IMR-90 (cell line): ENCODE data around the gene TENM4. TPM values are rescaled to one million over a fixed set of nuclear protein-coding genes. Genes with fewer than 3 reads are reported as not detected.

Experiments
- ATAC-seq: fragments of 200-7000 bp; cut with Tn5 transposase; 2 replicates; pipeline ENCODE4 v1.9.1; 2020; ENCODE audit warnings: low read depth, mild to moderate bottlenecking, moderate library complexity
- BruUV-seq: library from RNA; stranded (reverse); fragments of 400-500 nt; replicated peaks from 2 replicates; lab custom pipeline; 2021; lab: Mats Ljungman, UMichigan
- CTCF ChIA-PET: fragments of 300-600 bp; formaldehyde crosslinking; extraction: SDS; loops from one replicate; lab custom pipeline; 2021; ENCODE audit warnings: antibody characterized with exemption; lab: Yijun Ruan, JAX
- POLR2A ChIA-PET: fragments of 300-600 bp; sonication (Branson Sonifier 250); formaldehyde crosslinking; loops from one replicate; lab custom pipeline; 2022; ENCODE audit warnings: antibody characterized with exemption; ENCODE audit not compliant: unreplicated experiment; lab: Charles Lee
- DNase-seq: peaks from one replicate; pipeline ENCODE4 v3.0.0; 2013
- H2AFZ ChIP-seq: replicated peaks from 2 replicates; pipeline ENCODE3; 2013; ENCODE audit warnings: low read length, mild to moderate bottlenecking; ENCODE audit not compliant: poor library complexity
- H2AK5ac ChIP-seq: 2 replicates; pipeline ENCODE4 v1.6.1; 2013; ENCODE audit warnings: low read depth, low read length, inconsistent platforms
- H2AK9ac ChIP-seq: replicated peaks from 2 replicates; pipeline ENCODE3; 2013; ENCODE audit warnings: mild to moderate bottlenecking, low read depth, low read length, moderate library complexity; ENCODE audit not compliant: poor library complexity
- H2BK120ac ChIP-seq: 2 replicates; pipeline ENCODE4 v1.6.1; 2013; ENCODE audit warnings: low read depth, low read length, inconsistent platforms
- H2BK15ac ChIP-seq: 3 replicates; pipeline ENCODE4 v1.6.1; 2013; ENCODE audit warnings: low read depth, low read length, inconsistent platforms
- H2BK20ac ChIP-seq: 2 replicates; pipeline ENCODE4 v1.6.1; 2013; ENCODE audit warnings: low read depth, mild to moderate bottlenecking, inconsistent platforms, low read length, moderate library complexity
- H2BK5ac ChIP-seq: 2 replicates; pipeline ENCODE4 v1.6.1; 2013; ENCODE audit warnings: mild to moderate bottlenecking, low read depth, low read length, inconsistent platforms; ENCODE audit not compliant: poor library complexity, severe bottlenecking
- H3K14ac ChIP-seq: replicated peaks from 2 replicates; pipeline ENCODE4 v1.6.1; 2013; ENCODE audit warnings: low read depth, low read length, inconsistent platforms
- H3K18ac ChIP-seq: 2 replicates; pipeline ENCODE4 v1.6.1; 2013; ENCODE audit warnings: low read depth, low read length, control low read depth
- H3K23ac ChIP-seq: 2 replicates; pipeline ENCODE4 v1.6.1; 2013; ENCODE audit warnings: low read depth, low read length, inconsistent platforms
- H3K27ac ChIP-seq: 2 replicates; pipeline ENCODE4 v1.5.1; 2013; ENCODE audit warnings: mild to moderate bottlenecking, control low read depth, low read length; ENCODE audit not compliant: insufficient read depth
- H3K27me3 ChIP-seq: 2 replicates; pipeline ENCODE4 v1.6.1; 2013; ENCODE audit warnings: low read length; ENCODE audit not compliant: control insufficient read depth, insufficient read depth
- H3K36me3 ChIP-seq: 2 replicates; pipeline ENCODE4 v1.6.1; 2013; ENCODE audit warnings: low read length, mixed read lengths; ENCODE audit not compliant: control insufficient read depth, insufficient read depth
- H3K4ac ChIP-seq: 2 replicates; pipeline ENCODE4 v1.6.1; 2013; ENCODE audit warnings: low read depth, low read length, inconsistent platforms
- H3K4me1 ChIP-seq: 2 replicates; pipeline ENCODE4 v1.6.1; 2013; ENCODE audit warnings: low read length, mixed read lengths; ENCODE audit not compliant: control insufficient read depth, insufficient read depth
- H3K4me2 ChIP-seq: 2 replicates; pipeline ENCODE4 v1.6.1; 2013; ENCODE audit warnings: low read depth, mild to moderate bottlenecking, control low read depth, low read length, moderate library complexity
- H3K4me3 ChIP-seq: 2 replicates; pipeline ENCODE4 v1.5.1; 2013; ENCODE audit warnings: low read depth, mild to moderate bottlenecking, control low read depth, low read length, moderate library complexity; ENCODE audit not compliant: insufficient read depth
- H3K56ac ChIP-seq: 2 replicates; pipeline ENCODE4 v1.6.1; 2013; ENCODE audit warnings: low read length, inconsistent platforms; ENCODE audit not compliant: insufficient read depth; ENCODE audit errors: extremely low read depth
- H3K79me1 ChIP-seq, 2 experiments: 2 replicates each; pipeline ENCODE4 v1.6.1; 2013; ENCODE audit warnings: low read length in 2 of 2, inconsistent platforms in 1 of 2, low read depth in 1 of 2
- H3K9ac ChIP-seq: 2 replicates; pipeline ENCODE4 v1.6.1; 2013; ENCODE audit warnings: low read depth, low read length, control low read depth
- H3K9me1 ChIP-seq: 2 replicates; pipeline ENCODE4 v1.6.1; 2013; ENCODE audit warnings: low read length, inconsistent platforms; ENCODE audit not compliant: insufficient read depth
- H3K9me3 ChIP-seq: 2 replicates; pipeline ENCODE4 v1.6.1; 2013; ENCODE audit warnings: low read length; ENCODE audit not compliant: control insufficient read depth, insufficient read depth
- H4K20me1 ChIP-seq: 2 replicates; pipeline ENCODE4 v1.6.1; 2013; ENCODE audit warnings: low read length, inconsistent platforms; ENCODE audit not compliant: insufficient read depth
- H4K5ac ChIP-seq: 2 replicates; pipeline ENCODE4 v1.6.1; 2013; ENCODE audit warnings: mild to moderate bottlenecking, low read depth, low read length, control low read depth
- H4K8ac ChIP-seq, 2 experiments: 2 replicates each; pipeline ENCODE4 v1.6.1; 2013; ENCODE audit warnings: low read depth in 2 of 2, low read length in 2 of 2, control low read depth in 1 of 2, inconsistent platforms in 1 of 2
- H4K91ac ChIP-seq: 2 replicates; pipeline ENCODE4 v1.6.1; 2013; ENCODE audit warnings: low read depth, low read length, inconsistent platforms; ENCODE audit not compliant: insufficient read depth
- CHD1 ChIP-seq: IDR thresholded peaks from 2 replicates; pipeline ENCODE4 v1.6.1; 2012; ENCODE audit warnings: low read depth, low read length, improper control_type of control experiment
- MAFK ChIP-seq: IDR thresholded peaks from 2 replicates; pipeline ENCODE4 v1.6.1; 2012; ENCODE audit warnings: low read depth, low read length, improper control_type of control experiment
- MXI1 ChIP-seq: IDR thresholded peaks from 2 replicates; pipeline ENCODE4 v1.6.1; 2012; ENCODE audit warnings: low read depth, mild to moderate bottlenecking, low read length, moderate library complexity, borderline replicate concordance
- NFE2L2 ChIP-seq: fragments of 150-350 bp; IDR thresholded peaks from 2 replicates; pipeline ENCODE4 v1.6.1; 2016; ENCODE audit warnings: low read depth, mild to moderate bottlenecking, low read length
- WGBS, 2 experiments: methylation state at CpG; one replicate each; pipeline versions ENCODE4 v1.1.5 to v1.1.7; 2013; ENCODE audit warnings: missing lambda C conversion rate in 2 of 2; ENCODE audit not compliant: insufficient read length in 1 of 2; ENCODE audit errors: extremely low coverage in 2 of 2; 5-methylcytosine and 5-hydroxymethylcytosine counted together
- dilution Hi-C: fragments of 300-500 bp; cut with HindIII; formaldehyde crosslinking; loops from one replicate; pipeline ENCODE4 v1.14.3; 2018; ENCODE audit warnings: low sequenced_read_pairs; ENCODE audit not compliant: unreplicated experiment
- in situ Hi-C: fragments of 300-500 bp; cut with MboI; formaldehyde crosslinking; loops from 3 replicates; pipeline ENCODE4 v1.14.3; 2019; ENCODE audit warnings: low sequenced_read_pairs, inconsistent platforms, mixed read lengths
- intact Hi-C: fragments of 100-400 bp; cut with micrococcal nuclease; formaldehyde crosslinking; loops from 2 replicates; pipeline ENCODE4 v1.10.0; 2022
- polyA plus RNA-seq, 3 experiments: library from polyadenylated mRNA; depleted of rRNA; stranded (reverse); fragments of >200 nt; gene quantifications; 2 replicates each; pipeline ENCODE4 v1.2.3, GENCODE V29; 2012; ENCODE audit warnings: low replicate concordance in 1 of 3
- total RNA-seq: library from RNA; depleted of rRNA; stranded (reverse); fragments of >200 nt; gene quantifications from 2 replicates; pipeline ENCODE4 v1.2.3, GENCODE V29; 2012
- TF ChIP-seq, protein P1 (sequence below): fragments of 150-350 bp; IDR thresholded peaks from 2 replicates; pipeline ENCODE4 v1.6.1; 2017; ENCODE audit warnings: mild to moderate bottlenecking, antibody characterized with exemption, low read length, low read depth
- TF ChIP-seq, protein P2 (sequence below): fragments of 150-350 bp; IDR thresholded peaks from 2 replicates; pipeline ENCODE4 v1.6.1; 2016; ENCODE audit warnings: low read depth, mild to moderate bottlenecking, low read length, moderate library complexity, borderline replicate concordance

The TENM4 gene
- total and polyA plus RNA-seq, 2 of the 4 experiments (the other 2 are of a cell fraction) = 7.4 to 9.0 TPM

DNA sequence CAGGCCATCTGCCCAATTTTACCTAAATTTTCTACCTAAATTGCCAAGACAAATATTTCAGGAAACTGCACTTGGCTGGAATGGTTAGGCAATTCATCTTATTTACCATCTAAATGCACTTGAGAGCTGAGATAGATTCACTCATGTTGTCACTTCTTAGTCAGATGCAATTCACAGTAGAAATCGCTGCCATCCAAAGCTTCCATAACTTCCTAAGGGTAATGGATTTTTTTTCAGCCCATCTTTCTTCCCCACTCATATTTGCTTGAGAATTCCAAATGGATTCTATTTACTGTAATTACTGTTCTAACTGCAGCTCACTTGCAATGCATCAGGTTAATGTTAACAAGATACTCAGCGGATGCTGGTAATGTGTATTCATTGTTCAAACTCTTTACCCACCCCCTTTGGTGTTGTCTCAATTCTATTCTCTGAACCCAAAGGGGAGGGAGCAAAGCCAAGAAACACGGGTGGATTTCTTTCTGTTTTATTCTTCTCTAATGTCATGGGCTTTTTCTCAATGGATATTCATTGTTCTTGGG, 96.0 kb downstream of the TENM4 start:
- no peak overlapping the region for H3K27ac ChIP-seq
- intact Hi-C loops (no loop called here), dilution Hi-C loops (no loop called here), in situ Hi-C loops (no loop called here)
- no peak overlapping the region for H2BK5ac ChIP-seq
- H3K79me1 ChIP-seq = no peaks in the 10 kb centered on the region
- no peak overlapping the region for H2AK5ac ChIP-seq
- DNase-seq (no peak), ATAC-seq (no peak)
- H2BK15ac ChIP-seq = no peak overlapping the region
- H2AFZ ChIP-seq = no peak overlapping the region
- H3K27me3 ChIP-seq = no peaks in the 10 kb centered on the region
- no peaks in the 10 kb centered on the region for H4K20me1 ChIP-seq
- no peak overlapping the region for H2BK20ac ChIP-seq
- no peak overlapping the region for H2BK120ac ChIP-seq
- POLR2A ChIA-PET = no interaction called here
- no peak overlapping the region for H3K56ac ChIP-seq
- no peak overlapping the region for H3K4me3 ChIP-seq
- H4K8ac ChIP-seq = no peak overlapping the region
- no peak overlapping the region for H3K18ac ChIP-seq
- BruUV-seq = no TSS peak
- no peak overlapping the region for H3K4ac ChIP-seq
- H4K5ac ChIP-seq = no peak overlapping the region
- TF ChIP-seq CHD1 (no peak), MAFK (no peak), NFE2L2 (no peak), MXI1 (no peak)
- TF ChIP-seq, protein P1, sequence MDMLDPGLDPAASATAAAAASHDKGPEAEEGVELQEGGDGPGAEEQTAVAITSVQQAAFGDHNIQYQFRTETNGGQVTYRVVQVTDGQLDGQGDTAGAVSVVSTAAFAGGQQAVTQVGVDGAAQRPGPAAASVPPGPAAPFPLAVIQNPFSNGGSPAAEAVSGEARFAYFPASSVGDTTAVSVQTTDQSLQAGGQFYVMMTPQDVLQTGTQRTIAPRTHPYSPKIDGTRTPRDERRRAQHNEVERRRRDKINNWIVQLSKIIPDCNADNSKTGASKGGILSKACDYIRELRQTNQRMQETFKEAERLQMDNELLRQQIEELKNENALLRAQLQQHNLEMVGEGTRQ = no peak
- TF ChIP-seq, protein P2, sequence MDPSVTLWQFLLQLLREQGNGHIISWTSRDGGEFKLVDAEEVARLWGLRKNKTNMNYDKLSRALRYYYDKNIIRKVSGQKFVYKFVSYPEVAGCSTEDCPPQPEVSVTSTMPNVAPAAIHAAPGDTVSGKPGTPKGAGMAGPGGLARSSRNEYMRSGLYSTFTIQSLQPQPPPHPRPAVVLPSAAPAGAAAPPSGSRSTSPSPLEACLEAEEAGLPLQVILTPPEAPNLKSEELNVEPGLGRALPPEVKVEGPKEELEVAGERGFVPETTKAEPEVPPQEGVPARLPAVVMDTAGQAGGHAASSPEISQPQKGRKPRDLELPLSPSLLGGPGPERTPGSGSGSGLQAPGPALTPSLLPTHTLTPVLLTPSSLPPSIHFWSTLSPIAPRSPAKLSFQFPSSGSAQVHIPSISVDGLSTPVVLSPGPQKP = no peak
- H3K9me1 ChIP-seq = no peaks in the 10 kb centered on the region
- no peaks in the 10 kb centered on the region for H3K9me3 ChIP-seq
- no peaks in the 10 kb centered on the region for H3K4me1 ChIP-seq
- no peak overlapping the region for H3K4me2 ChIP-seq
- no peak overlapping the region for H3K9ac ChIP-seq
- WGBS, 2 experiments = no CpG with 5 or more reads among the region's 3 CpGs
- H4K91ac ChIP-seq = no peak overlapping the region
- no peak overlapping the region for H3K23ac ChIP-seq
- H3K36me3 ChIP-seq = no peaks in the 10 kb centered on the region
- H2AK9ac ChIP-seq = no peak overlapping the region
- CTCF ChIA-PET = no interaction called here
- no peak overlapping the region for H3K14ac ChIP-seq
